ENCODE results near the gene ZNF683. TPM values are rescaled to one million over a fixed set of nuclear protein-coding genes. Genes with fewer than 3 reads are reported as not detected.

The ZNF683 gene
- total RNA-seq, 4 donors from 2014 or later: not detected

DNA sequence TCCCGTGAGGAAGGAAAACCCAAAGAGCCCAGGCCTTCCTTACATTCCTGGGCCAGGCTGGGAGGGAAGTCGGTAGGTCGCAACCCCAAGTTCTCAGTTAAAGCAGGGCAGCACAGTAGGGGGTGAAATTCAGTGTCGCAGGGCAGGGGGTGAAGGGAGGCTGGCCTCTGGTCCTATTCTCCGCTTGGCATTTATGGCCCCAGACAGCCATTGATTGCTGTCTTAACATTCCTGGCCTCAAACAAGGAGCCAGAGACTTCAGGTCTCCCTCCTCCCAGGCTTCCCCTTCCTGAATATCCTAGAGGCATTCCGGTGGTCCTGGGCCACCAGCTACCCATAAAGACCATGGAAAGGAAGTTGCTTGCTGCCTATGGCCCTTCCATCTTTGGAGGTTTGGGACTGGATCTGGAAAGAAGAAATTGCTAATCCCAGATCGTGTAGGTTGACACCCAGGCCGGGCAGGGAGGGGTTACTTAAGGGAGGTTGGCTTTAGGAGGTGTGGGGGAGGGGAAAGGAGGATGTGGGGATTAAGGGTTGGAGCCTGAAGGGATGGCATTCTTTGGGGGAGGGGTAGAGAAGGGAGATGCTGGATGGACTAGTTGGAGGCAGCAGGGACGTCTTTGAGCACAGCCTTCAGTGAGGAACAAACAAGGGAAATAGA is 39.8 kb upstream of the ZNF683 start:
- Histone ChIP-seq H3K27ac (no peak overlapping the region), H3K36me3 (no peaks in the 10 kb centered on the region), H3K27me3 (peaks cover 7 to 30% of the 10 kb centered on the region in 2 donors), H3K4me1 (no peaks in the 10 kb centered on the region), H3K9me3 (no peaks in the 10 kb centered on the region), H3K4me3 (no peak overlapping the region)
- no peak for TF ChIP-seq POLR2A (IDR thresholded peaks at IDR 0.05)
- TF ChIP-seq, protein P1, sequence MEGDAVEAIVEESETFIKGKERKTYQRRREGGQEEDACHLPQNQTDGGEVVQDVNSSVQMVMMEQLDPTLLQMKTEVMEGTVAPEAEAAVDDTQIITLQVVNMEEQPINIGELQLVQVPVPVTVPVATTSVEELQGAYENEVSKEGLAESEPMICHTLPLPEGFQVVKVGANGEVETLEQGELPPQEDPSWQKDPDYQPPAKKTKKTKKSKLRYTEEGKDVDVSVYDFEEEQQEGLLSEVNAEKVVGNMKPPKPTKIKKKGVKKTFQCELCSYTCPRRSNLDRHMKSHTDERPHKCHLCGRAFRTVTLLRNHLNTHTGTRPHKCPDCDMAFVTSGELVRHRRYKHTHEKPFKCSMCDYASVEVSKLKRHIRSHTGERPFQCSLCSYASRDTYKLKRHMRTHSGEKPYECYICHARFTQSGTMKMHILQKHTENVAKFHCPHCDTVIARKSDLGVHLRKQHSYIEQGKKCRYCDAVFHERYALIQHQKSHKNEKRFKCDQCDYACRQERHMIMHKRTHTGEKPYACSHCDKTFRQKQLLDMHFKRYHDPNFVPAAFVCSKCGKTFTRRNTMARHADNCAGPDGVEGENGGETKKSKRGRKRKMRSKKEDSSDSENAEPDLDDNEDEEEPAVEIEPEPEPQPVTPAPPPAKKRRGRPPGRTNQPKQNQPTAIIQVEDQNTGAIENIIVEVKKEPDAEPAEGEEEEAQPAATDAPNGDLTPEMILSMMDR (IDR thresholded peaks at IDR 0.05): no peak
- no peak for DNase-seq
- intact Hi-C loops (cut with DNase I; ENCODE audit: low total_unique reads): no loop called here

DNA sequence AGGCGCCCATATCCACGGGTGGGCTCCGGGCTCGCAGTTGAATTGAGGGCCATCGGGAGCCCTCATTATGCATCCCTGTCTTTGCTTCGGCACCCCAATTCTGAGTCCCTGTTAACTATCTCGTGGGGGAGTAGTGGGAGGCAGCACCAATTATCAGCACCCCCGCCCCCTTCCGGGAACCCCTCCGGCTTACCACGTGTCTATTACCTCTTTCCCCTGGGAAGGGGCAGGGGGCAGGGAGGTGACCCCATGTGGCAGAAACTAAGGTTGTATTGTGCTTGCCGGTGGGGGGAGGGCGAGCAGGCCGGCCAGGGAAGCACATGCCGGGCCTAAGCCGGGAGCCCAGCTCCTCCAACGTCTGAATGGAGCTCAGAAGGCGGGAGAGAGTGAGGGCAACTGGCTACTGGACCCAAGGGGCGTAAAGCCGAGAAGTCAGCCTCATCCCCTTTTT is 39.1 kb upstream of the ZNF683 start:
- Histone ChIP-seq H3K9me3 (no peaks in the 10 kb centered on the region), H3K27me3 (peaks cover 7 to 30% of the 10 kb centered on the region in 2 donors), H3K36me3 (no peaks in the 10 kb centered on the region), H3K4me1 (no peaks in the 10 kb centered on the region), H3K4me3 (no peak overlapping the region), H3K27ac (no peak overlapping the region)
- intact Hi-C loops (cut with DNase I; ENCODE audit: low total_unique reads): no loop called here
- TF ChIP-seq, protein P1 (IDR thresholded peaks at IDR 0.05): no peak
- TF ChIP-seq POLR2A (IDR thresholded peaks at IDR 0.05): no peak
- no peak for DNase-seq

DNA sequence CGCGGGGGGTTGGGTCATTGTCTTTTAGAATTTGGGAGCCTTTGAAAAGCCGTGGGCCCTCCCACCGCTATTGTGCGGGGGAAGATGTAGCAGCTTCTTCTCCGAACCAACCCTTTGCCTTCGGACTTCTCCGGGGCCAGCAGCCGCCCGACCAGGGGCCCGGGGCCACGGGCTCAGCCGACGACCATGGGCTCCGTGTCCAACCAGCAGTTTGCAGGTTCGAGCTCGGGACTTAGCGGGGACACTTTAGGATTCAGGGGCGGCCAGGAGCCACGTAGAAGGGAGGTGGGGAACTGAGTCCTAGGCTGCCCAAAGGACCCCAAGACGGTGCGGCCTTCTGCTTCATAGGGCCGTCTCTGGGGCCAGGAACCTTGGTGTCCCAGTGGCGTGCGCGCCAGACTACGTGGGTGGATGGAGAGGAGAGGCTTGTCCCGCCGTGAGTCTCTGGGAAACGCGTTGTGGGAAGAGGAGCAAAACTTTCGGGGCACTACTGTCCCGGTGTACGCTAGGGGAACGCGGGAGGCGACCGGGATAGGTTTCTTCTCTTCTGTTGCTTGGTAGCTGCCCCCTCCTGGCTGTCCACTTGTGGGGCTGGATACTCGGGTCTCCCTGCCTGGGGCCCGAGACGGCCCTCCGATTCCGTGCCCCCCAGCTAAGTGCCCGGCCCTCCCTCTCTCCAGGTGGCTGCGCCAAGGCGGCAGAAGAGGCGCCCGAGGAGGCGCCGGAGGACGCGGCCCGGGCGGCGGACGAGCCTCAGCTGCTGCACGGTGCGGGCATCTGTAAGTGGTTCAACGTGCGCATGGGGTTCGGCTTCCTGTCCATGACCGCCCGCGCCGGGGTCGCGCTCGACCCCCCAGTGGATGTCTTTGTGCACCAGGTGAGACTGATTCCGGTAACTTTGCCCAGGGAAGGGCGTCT is 38.4 kb upstream of the ZNF683 start, which contains the start of gene LIN28A:
LIN28A (plus strand) TSS at position 112 of the 918 bp plus-strand sequence; CDS start at position 187, 75 bp downstream.
- no peak within 1 kb of the TSS for H3K27ac ChIP-seq
- no peak for DNase-seq
- H3K27me3 ChIP-seq: peaks cover 7 to 30% of the 10 kb centered on the region in 2 donors
- no peaks in the 10 kb centered on the region for H3K36me3 ChIP-seq
- no peaks in the 10 kb centered on the region for H3K9me3 ChIP-seq
- intact Hi-C loops (cut with DNase I; ENCODE audit: low total_unique reads): no loop called here
- TF ChIP-seq, protein P1 (IDR thresholded peaks at IDR 0.05): no peak
- no peak for TF ChIP-seq POLR2A (IDR thresholded peaks at IDR 0.05)
- H3K4me3 ChIP-seq: no peak within 1 kb of the TSS
- H3K4me1 ChIP-seq: no peaks in the 10 kb centered on the region

DNA sequence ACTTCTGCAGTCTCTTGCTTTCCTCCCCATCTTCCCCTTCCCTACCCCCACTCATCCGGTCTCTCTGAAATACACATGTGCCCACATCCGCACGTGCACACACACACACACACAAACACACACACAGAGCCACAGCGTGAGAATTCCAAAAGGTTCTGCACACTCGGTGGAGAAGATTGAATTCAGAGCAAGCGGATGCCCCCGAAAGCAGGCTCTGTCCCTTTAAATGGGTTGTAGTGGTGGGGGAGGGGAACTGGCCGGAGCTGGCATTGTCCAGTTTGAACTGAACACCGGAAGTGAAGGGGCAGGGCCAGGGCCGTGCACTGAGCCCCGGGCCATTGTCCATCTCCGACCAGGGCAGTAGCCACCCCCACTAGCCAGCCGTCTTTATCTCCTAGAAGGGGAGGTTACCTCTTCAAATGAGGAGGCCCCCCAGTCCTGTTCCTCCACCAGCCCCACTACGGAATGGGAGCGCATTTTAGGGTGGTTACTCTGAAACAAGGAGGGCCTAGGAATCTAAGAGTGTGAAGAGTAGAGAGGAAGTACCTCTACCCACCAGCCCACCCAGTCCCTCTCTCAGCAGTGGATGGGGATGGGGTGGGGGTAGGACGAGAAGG is 36.7 kb upstream of the ZNF683 start:
- intact Hi-C loops (cut with DNase I; ENCODE audit: low total_unique reads): no loop called here
- Histone ChIP-seq H3K4me3 (no peak overlapping the region), H3K27me3 (peaks cover 7 to 30% of the 10 kb centered on the region in 2 donors), H3K9me3 (no peaks in the 10 kb centered on the region), H3K4me1 (no peaks in the 10 kb centered on the region), H3K27ac (no peak overlapping the region), H3K36me3 (no peaks in the 10 kb centered on the region)
- no peak for DNase-seq
- TF ChIP-seq, protein P1 (IDR thresholded peaks at IDR 0.05): no peak
